GM19351 (cell line): ENCODE data around the gene PIAS2.

ENCODE experiments used
- ATAC-seq: cut with Tn5 transposase; IDR thresholded peaks from one replicate; pipeline ENCODE4 v1.9.1; 2021; ENCODE audit warnings: mild to moderate bottlenecking, moderate library complexity; ENCODE audit not compliant: unreplicated experiment

Gene PIAS2

GRCh38 chr18:46767217-46767616, 150.1 kb downstream of the PIAS2 start:
- ATAC-seq: no peak

GRCh38 chr18:46764586-46764985, 152.7 kb downstream of the PIAS2 start:
- ATAC-seq: no peak

- no peak for ATAC-seq
Measured at GRCh38 chr18:46761059-46761769, 156.1 kb downstream of the PIAS2 start.

DNA sequence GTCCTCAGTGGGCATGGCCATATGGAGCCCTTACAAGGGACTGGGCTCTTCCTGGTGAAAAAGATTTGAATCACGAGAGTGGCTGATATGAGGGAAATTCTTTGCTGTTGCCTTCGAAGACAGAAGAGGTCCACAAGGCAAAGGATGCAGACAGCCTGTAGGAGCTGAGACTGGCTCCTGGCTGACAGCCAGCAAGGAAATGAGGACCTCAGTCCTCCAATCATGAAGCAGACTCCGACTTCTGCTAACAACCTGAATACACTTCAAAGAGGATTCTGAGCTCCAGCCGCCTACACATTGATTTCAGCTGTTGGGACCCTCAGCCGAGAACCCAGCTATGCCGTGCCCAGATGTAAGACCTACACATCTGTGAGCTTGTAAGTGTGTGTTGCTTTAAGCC, 157.4 kb downstream of the PIAS2 start:
- no peak for ATAC-seq

GRCh38 chr18:46756559-46757201, 160.6 kb downstream of the PIAS2 start, which contains the start of gene ST8SIA5:
ST8SIA5 (minus strand) TSS chr18:46757053; CDS start chr18:46756508, 545 bp downstream.
- ATAC-seq: no peak

GRCh38 chr18:46756025-46756558, 161.2 kb downstream of the PIAS2 start:
- no peak for ATAC-seq

DNA sequence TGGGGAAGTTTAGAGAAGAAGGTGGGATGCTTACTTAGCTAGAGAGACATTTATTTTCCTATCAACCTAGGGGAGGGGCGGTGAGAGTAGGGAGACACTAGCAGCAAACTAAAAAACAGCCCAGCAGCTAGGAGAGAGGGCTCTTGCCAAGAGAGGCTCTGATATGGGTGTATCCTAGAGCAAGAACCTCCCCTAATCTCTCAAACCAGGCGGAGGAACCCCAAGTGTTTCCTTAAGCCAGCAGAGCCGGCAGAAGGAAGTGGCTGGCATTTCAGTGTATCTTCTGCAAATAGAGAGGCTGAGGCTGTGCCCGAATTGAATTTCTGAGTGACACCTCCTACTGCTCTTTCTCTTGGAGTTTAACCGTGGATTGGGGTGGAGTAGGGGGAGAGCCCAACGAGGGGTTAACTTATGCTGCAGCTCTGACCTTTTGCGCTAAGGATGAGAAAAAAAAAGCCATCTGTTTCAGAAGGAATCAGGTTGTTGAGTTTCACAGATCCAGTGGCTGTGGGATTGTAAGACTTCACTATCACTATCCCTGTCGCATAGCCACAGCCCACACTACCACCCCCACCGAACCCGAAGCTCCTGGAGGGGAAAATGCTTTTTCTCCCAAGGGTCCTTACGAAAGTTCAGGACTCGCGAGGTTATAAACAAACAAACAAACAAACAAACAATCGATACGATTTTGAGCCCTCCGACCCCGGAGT, 161.8 kb downstream of the PIAS2 start:
- no peak for ATAC-seq

- no peak for ATAC-seq
Measured at GRCh38 chr18:46754661-46755292, 162.5 kb downstream of the PIAS2 start.

GRCh38 chr18:46754188-46754587, 163.1 kb downstream of the PIAS2 start:
- peak; percentile 76 for ATAC-seq
